Smooth muscle cell of the brain vasculature (primary cell): ENCODE data around the gene SLC39A13.

ENCODE experiments used
- DNase-seq: peaks from one replicate; pipeline ENCODE4 v3.0.0-alpha.2; 2012; ENCODE audit warnings: low read depth, low spot score

Gene SLC39A13

GRCh38 chr11:47430524-47430923, 22.1 kb downstream of the SLC39A13 start:
- no peak for DNase-seq

GRCh38 chr11:47431356-47432083, 23.1 kb downstream of the SLC39A13 start:
- no peak for DNase-seq

GRCh38 chr11:47433157-47433556, 24.8 kb downstream of the SLC39A13 start:
- no peak for DNase-seq

- no peak for DNase-seq
Measured at GRCh38 chr11:47434011-47434786, 25.8 kb downstream of the SLC39A13 start.

- no peak for DNase-seq
Measured at GRCh38 chr11:47435687-47436086, 27.3 kb downstream of the SLC39A13 start.

GRCh38 chr11:47436726-47437125, 28.3 kb downstream of the SLC39A13 start:
- no peak for DNase-seq

GRCh38 chr11:47437218-47437745, 28.9 kb downstream of the SLC39A13 start:
- DNase-seq: no peak

GRCh38 chr11:47437746-47438418, 29.5 kb downstream of the SLC39A13 start:
- no peak for DNase-seq

GRCh38 chr11:47438721-47439120, 30.3 kb downstream of the SLC39A13 start:
- no peak for DNase-seq

- no peak for DNase-seq
Measured at GRCh38 chr11:47440054-47440476, 31.7 kb downstream of the SLC39A13 start.

GRCh38 chr11:47441421-47441820, 33.0 kb downstream of the SLC39A13 start:
- DNase-seq: no peak

- DNase-seq: no peak
Measured at GRCh38 chr11:47442514-47442913, 34.1 kb downstream of the SLC39A13 start.

- no peak for DNase-seq
Measured at GRCh38 chr11:47443028-47443700, 34.8 kb downstream of the SLC39A13 start.

- no peak for DNase-seq
Measured at GRCh38 chr11:47443817-47444216, 35.4 kb downstream of the SLC39A13 start.

- DNase-seq: no peak
Measured at GRCh38 chr11:47445840-47446239, 37.5 kb downstream of the SLC39A13 start.

GRCh38 chr11:47446833-47447232, 38.4 kb downstream of the SLC39A13 start:
- no peak for DNase-seq

- no peak for DNase-seq
Measured at GRCh38 chr11:47447906-47448305, 39.5 kb downstream of the SLC39A13 start.

GRCh38 chr11:47448566-47449427, 40.4 kb downstream of the SLC39A13 start, which contains the start of gene RAPSN:
Gene RAPSN (minus strand): TSS chr11:47449136. CDS start chr11:47448964, 172 bp downstream.
- no peak for DNase-seq

GRCh38 chr11:47449541-47449940, 41.2 kb downstream of the SLC39A13 start:
- DNase-seq: no peak

- DNase-seq: no peak
Measured at GRCh38 chr11:47451436-47451835, 43.0 kb downstream of the SLC39A13 start.

- no peak for DNase-seq
Measured at GRCh38 chr11:47451990-47452389, 43.6 kb downstream of the SLC39A13 start.
